NOMO-1 treated with DMSO at 0.1 percent for 48 hours (cell line): ENCODE measurements around the gene IL24.
"Not testable (repeated sequence)": the region's sequence is repeated elsewhere in the genome, so short reads cannot be mapped to it uniquely, and the experiment has no call there.

Experiments
- DNase-seq: peaks from one replicate; lab custom pipeline; 2025; ENCODE audit not compliant: unreplicated experiment; lab: John Stamatoyannopoulos, UW

The IL24 gene

GRCh38 chr1:206897175-206897574, at the start of gene IL24:
TSS of gene IL24 (plus strand) at chr1:206897443. CDS start at chr1:206897833, 390 bp downstream.
- DNase-seq, result no peak

GRCh38 chr1:206847946-206848345, 49.3 kb upstream of the IL24 start:
- DNase-seq, result no peak

- DNase-seq, result no peak
Measured at GRCh38 chr1:206850401-206850800, 46.8 kb upstream of the IL24 start.

- DNase-seq, result peak; percentile 1
Measured at GRCh38 chr1:206851341-206852010, 45.8 kb upstream of the IL24 start.

- DNase-seq, result not testable (repeated sequence)
Measured at GRCh38 chr1:206852662-206853061, 44.6 kb upstream of the IL24 start.

GRCh38 chr1:206853696-206854095, 43.5 kb upstream of the IL24 start:
- DNase-seq, result not testable (repeated sequence)

GRCh38 chr1:206854401-206855129, 42.7 kb upstream of the IL24 start:
- DNase-seq, result no peak

GRCh38 chr1:206855859-206856258, 41.4 kb upstream of the IL24 start:
- no peak for DNase-seq

- no peak for DNase-seq
Measured at GRCh38 chr1:206856674-206857464, 40.4 kb upstream of the IL24 start.

- DNase-seq, result peak; percentile 3
Measured at GRCh38 chr1:206859082-206859521, 38.1 kb upstream of the IL24 start.

- DNase-seq, result no peak
Measured at GRCh38 chr1:206860165-206860564, 37.1 kb upstream of the IL24 start.

GRCh38 chr1:206863266-206863665, 34.0 kb upstream of the IL24 start:
- DNase-seq, result no peak

- DNase-seq, result peak; percentile 73
Measured at GRCh38 chr1:206864939-206865671, 32.1 kb upstream of the IL24 start, which contains the start of gene IL20. TSS of gene IL20 (plus strand) at chr1:206865623. CDS start at chr1:206865853, 230 bp downstream.

GRCh38 chr1:206866062-206866461, 31.2 kb upstream of the IL24 start:
- DNase-seq, result no peak

GRCh38 chr1:206867239-206867638, 30.0 kb upstream of the IL24 start:
- DNase-seq, result no peak

- DNase-seq, result no peak
Measured at GRCh38 chr1:206867716-206868115, 29.5 kb upstream of the IL24 start.

- no peak for DNase-seq
Measured at GRCh38 chr1:206868264-206868663, 29.0 kb upstream of the IL24 start.

GRCh38 chr1:206872139-206872538, 25.1 kb upstream of the IL24 start:
- DNase-seq, result no peak

- no peak for DNase-seq
Measured at GRCh38 chr1:206873603-206874188, 23.5 kb upstream of the IL24 start.

GRCh38 chr1:206875752-206876377, 21.4 kb upstream of the IL24 start:
- DNase-seq, result no peak
